ENCODE data around the gene TMEM129. TPM values are rescaled to one million over a fixed set of nuclear protein-coding genes. Genes with fewer than 3 reads are reported as not detected.

Gene TMEM129
- total and polyA plus RNA-seq, 2 experiments from 2014 or later = 16.4 to 64.4 TPM

- DNase-seq (ENCODE audit: low spot score) (no peak), ATAC-seq (no peak)
- Mint-ChIP-seq H3K36me3 (ENCODE audit: low read depth) (no peaks in the 10 kb centered on the region), H3K27me3 (ENCODE audit: insufficient read depth, low read depth, poor library complexity) (peaks cover 11% of the 10 kb centered on the region), H3K9me3 (no peaks in the 10 kb centered on the region; the same call in 2 of the 3 replicates), H3K27ac (no peak overlapping the region), H3K4me3 (no peak overlapping the region), H3K4me1 (peaks cover 8% of the 10 kb centered on the region)
- 0 out of 2 replicates have a peak, but pooled peaks cover 5% of the 10 kb centered on the region for H3K4me1 ChIP-seq (ENCODE audit: insufficient read depth)
- no peaks in the 10 kb centered on the region for H3K36me3 ChIP-seq (ENCODE audit: insufficient read depth)
- no peaks in the 10 kb centered on the region for H3K9me2 ChIP-seq (ENCODE audit: insufficient read depth)
- H3K4me2 ChIP-seq = no peak overlapping the region
- TF ChIP-seq CTCF (conservative IDR thresholded peaks at IDR 0.05; ENCODE audit: low read depth in 2 of 2) = no peak
- no peak for TF ChIP-seq ZNF331 (CRISPR knock-in tag; IDR thresholded peaks at IDR 0.05; ENCODE audit: low read depth)
- TF ChIP-seq EZH2phosphoT487 (IDR thresholded peaks at IDR 0.05; ENCODE audit: unreplicated experiment) = no peak
- TF ChIP-seq NANOG (IDR thresholded peaks at IDR 0.05; ENCODE audit: borderline replicate concordance) = no peak
- TF ChIP-seq, protein P1, sequence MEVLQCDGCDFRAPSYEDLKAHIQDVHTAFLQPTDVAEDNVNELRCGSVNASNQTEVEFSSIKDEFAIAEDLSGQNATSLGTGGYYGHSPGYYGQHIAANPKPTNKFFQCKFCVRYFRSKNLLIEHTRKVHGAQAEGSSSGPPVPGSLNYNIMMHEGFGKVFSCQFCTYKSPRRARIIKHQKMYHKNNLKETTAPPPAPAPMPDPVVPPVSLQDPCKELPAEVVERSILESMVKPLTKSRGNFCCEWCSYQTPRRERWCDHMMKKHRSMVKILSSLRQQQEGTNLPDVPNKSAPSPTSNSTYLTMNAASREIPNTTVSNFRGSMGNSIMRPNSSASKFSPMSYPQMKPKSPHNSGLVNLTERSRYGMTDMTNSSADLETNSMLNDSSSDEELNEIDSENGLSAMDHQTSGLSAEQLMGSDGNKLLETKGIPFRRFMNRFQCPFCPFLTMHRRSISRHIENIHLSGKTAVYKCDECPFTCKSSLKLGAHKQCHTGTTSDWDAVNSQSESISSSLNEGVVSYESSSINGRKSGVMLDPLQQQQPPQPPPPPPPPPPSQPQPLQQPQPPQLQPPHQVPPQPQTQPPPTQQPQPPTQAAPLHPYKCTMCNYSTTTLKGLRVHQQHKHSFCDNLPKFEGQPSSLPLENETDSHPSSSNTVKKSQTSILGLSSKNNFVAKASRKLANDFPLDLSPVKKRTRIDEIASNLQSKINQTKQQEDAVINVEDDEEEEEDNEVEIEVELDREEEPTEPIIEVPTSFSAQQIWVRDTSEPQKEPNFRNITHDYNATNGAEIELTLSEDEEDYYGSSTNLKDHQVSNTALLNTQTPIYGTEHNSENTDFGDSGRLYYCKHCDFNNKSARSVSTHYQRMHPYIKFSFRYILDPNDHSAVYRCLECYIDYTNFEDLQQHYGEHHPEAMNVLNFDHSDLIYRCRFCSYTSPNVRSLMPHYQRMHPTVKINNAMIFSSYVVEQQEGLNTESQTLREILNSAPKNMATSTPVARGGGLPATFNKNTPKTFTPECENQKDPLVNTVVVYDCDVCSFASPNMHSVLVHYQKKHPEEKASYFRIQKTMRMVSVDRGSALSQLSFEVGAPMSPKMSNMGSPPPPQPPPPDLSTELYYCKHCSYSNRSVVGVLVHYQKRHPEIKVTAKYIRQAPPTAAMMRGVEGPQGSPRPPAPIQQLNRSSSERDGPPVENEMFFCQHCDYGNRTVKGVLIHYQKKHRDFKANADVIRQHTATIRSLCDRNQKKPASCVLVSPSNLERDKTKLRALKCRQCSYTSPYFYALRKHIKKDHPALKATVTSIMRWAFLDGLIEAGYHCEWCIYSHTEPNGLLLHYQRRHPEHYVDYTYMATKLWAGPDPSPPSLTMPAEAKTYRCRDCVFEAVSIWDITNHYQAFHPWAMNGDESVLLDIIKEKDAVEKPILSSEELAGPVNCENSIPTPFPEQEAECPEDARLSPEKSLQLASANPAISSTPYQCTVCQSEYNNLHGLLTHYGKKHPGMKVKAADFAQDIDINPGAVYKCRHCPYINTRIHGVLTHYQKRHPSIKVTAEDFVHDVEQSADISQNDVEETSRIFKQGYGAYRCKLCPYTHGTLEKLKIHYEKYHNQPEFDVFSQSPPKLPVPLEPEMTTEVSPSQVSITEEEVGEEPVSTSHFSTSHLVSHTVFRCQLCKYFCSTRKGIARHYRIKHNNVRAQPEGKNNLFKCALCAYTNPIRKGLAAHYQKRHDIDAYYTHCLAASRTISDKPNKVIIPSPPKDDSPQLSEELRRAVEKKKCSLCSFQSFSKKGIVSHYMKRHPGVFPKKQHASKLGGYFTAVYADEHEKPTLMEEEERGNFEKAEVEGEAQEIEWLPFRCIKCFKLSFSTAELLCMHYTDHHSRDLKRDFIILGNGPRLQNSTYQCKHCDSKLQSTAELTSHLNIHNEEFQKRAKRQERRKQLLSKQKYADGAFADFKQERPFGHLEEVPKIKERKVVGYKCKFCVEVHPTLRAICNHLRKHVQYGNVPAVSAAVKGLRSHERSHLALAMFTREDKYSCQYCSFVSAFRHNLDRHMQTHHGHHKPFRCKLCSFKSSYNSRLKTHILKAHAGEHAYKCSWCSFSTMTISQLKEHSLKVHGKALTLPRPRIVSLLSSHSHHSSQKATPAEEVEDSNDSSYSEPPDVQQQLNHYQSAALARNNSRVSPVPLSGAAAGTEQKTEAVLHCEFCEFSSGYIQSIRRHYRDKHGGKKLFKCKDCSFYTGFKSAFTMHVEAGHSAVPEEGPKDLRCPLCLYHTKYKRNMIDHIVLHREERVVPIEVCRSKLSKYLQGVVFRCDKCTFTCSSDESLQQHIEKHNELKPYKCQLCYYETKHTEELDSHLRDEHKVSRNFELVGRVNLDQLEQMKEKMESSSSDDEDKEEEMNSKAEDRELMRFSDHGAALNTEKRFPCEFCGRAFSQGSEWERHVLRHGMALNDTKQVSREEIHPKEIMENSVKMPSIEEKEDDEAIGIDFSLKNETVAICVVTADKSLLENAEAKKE (CRISPR knock-in tag; IDR thresholded peaks at IDR 0.05) = no peak
- TF ChIP-seq, protein P2, sequence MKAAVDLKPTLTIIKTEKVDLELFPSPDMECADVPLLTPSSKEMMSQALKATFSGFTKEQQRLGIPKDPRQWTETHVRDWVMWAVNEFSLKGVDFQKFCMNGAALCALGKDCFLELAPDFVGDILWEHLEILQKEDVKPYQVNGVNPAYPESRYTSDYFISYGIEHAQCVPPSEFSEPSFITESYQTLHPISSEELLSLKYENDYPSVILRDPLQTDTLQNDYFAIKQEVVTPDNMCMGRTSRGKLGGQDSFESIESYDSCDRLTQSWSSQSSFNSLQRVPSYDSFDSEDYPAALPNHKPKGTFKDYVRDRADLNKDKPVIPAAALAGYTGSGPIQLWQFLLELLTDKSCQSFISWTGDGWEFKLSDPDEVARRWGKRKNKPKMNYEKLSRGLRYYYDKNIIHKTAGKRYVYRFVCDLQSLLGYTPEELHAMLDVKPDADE (IDR thresholded peaks at IDR 0.05) = no peak
- no peak for TF ChIP-seq EZH2 (IDR thresholded peaks at IDR 0.05; ENCODE audit: low read depth, unreplicated experiment)
- no peak for TF ChIP-seq ZNF114 (CRISPR knock-in tag; IDR thresholded peaks at IDR 0.05)
- TF ChIP-seq CREB1 (CRISPR knock-in tag; IDR thresholded peaks at IDR 0.05; ENCODE audit: low read depth) = no peak
- TF ChIP-seq REST (IDR thresholded peaks at IDR 0.05; ENCODE audit: unreplicated experiment) = no peak
- TF ChIP-seq POLR2AphosphoS5 (IDR thresholded peaks at IDR 0.05; ENCODE audit: low read depth) = no peak
- TF ChIP-seq STAT1 (IDR thresholded peaks at IDR 0.05; ENCODE audit: unreplicated experiment) = no peak
- TF ChIP-seq JUNB (IDR thresholded peaks at IDR 0.05; ENCODE audit: unreplicated experiment) = no peak
- no peaks in the 10 kb centered on the region for H3K27me3 ChIP-seq (ENCODE audit: insufficient read depth)
- no peaks in the 10 kb centered on the region for H3K79me2 ChIP-seq (replicated peaks; ENCODE audit: insufficient read depth)
- no peak overlapping the region for H2AFZ ChIP-seq
- no peaks in the 10 kb centered on the region for H4K20me1 ChIP-seq (replicated peaks; ENCODE audit: insufficient read depth)
- H3F3A ChIP-seq (replicated peaks; ENCODE audit: low read depth) = no peaks in the 10 kb centered on the region
- H3K27ac ChIP-seq (ENCODE audit: low read depth) = no peak overlapping the region
- no peak overlapping the region for H3K4me3 ChIP-seq
Measured at GRCh38 chr4:1760521-1761071, 39.5 kb upstream of the TMEM129 start.

Measured in GM23338 (cell line).